GM19043 (cell line): Measurements from ENCODE around the gene RASA4B.
A peak's percentile ranks its signal among the peaks of the same experiment; 100 is the strongest.
"Not testable (repeated sequence)": the region's sequence is repeated elsewhere in the genome, so short reads cannot be mapped to it uniquely, and the experiment has no call there.

Experiments
- ATAC-seq: cut with Tn5 transposase; IDR thresholded peaks from one replicate; pipeline ENCODE4 v1.9.1; 2021; ENCODE audit warnings: low read depth; ENCODE audit not compliant: unreplicated experiment

Gene RASA4B

DNA sequence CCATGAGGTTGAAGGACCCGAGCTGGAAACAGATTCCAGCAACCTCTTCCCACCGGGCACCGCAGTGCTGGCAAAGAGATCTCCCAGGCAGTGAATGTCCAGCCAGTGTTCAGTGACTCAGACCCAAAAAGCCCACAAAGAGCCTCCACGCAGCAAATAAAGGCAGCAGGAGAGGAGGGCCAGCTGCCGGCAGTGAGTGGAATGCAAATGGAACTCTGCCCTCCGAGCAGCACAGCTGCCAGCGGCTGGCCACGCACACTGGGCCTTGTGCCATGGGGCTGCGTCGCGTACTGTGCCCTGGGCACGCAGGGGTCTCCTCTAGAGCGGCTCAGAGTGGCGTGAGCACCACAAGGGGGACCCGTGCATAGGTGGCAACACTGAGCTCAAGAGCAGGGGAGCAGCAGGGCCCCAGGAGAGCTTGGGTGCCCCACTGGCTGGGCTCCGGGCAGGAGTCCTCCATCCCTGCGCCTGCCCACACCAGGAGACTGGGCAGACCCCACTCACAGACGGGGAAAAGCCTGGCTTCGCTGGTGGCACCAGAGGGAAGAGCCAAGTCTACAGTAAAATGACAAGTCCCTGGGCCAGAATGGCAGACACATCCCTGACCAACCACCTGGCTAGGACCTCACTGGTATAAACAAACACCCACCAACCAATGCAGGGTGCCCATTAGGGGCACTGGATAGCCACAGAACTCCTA lies 42.7 kb downstream of the RASA4B start:
- not testable (repeated sequence) for ATAC-seq

- not testable (repeated sequence) for ATAC-seq
Observed at GRCh38 chr7:102474116-102474515, 43.5 kb downstream of the RASA4B start.

GRCh38 chr7:102473271-102473991 lies 44.1 kb downstream of the RASA4B start:
- ATAC-seq, result no peak

DNA sequence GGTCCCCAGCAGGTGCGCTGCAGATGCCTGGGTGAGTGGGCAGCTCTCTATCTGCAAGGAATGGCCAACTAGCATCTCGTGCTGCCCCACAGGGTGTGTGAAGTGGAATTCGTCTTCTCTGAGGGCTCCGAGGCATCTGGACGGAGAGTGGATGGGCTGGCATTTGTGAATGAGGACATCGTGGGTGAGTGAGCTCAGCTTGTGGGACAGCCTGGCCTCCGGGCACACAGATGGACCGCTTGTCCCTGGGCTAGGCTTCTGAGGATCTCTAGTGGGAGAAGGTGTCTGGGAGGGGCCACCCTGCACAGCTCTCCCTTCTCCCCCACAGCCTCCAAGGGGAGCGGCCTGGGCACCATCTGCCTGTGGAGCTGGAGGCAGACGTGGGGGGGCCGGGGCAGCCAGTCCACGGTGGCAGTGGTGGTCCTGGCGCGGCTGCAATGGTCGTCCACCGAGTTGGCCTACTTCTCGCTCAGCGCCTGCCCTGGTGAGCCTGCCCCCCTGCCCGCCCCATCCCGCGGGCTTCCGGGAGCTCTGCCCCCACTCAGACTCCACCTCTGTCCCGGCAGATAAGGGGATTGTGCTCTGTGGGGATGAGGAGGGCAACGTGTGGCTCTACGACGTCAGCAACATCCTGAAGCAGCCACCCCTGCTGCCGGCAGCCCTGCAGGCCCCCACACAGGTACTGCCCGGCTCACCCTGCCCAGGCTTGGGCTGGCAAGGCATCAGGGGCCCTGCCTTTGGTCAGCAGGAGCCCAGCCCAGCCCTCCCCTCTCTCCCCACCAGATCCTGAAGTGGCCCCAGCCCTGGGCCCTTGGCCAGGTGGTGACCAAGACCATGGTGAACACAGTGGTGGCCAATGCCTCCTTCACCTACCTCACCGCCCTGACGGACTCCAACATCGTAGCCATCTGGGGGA lies 45.2 kb downstream of the RASA4B start:
- ATAC-seq, result no peak

DNA sequence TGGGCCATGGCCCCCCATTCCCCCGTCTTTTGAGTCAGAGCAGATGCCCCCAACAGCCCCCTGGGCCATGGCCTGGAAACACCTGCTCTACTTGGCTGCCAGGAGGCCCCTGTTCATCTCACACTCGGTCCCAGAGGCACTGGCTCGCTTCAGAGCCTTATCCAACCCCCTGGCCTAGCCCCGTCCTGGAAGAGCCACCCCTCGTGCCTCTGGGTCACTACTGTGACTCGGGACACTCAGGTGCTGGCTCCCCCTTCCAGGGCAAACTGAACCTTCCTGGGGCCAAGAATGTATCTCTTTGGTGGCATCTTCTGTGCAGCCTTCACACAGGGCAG lies 45.8 kb downstream of the RASA4B start:
- no peak for ATAC-seq

GRCh38 chr7:102469972-102470825 lies 47.4 kb downstream of the RASA4B start:
- ATAC-seq, result no peak

DNA sequence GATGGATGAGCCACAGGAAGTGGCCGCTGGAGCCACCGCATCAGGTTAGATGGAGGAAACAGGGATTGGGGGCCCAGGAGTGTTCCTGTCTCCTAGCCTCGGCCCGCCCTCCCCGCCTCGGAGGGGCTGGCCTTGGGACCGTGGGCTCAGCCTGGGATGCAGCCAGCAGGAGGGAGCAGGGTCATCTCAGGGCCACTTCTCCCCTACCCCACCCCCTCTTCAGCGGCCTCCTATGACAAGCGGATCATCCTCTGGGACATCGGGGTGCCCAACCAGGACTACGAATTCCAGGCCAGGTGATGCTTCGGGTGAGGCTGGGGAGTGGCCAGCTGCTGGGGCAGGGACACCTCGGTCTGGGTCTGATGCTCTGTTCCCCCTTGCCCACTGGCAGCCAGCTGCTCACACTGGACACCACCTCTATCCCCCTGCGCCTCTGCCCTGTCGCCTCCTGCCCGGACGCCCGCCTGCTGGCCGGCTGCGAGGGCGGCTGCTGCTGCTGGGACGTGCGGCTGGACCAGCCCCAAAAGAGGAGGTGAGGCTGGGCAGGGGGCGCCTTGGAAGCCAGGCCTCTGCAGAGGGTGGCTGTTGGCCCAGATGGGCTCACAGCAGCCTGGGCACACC lies 48.1 kb downstream of the RASA4B start:
- no peak for ATAC-seq

GRCh38 chr7:102468478-102469350 lies 48.9 kb downstream of the RASA4B start:
- ATAC-seq, result no peak

DNA sequence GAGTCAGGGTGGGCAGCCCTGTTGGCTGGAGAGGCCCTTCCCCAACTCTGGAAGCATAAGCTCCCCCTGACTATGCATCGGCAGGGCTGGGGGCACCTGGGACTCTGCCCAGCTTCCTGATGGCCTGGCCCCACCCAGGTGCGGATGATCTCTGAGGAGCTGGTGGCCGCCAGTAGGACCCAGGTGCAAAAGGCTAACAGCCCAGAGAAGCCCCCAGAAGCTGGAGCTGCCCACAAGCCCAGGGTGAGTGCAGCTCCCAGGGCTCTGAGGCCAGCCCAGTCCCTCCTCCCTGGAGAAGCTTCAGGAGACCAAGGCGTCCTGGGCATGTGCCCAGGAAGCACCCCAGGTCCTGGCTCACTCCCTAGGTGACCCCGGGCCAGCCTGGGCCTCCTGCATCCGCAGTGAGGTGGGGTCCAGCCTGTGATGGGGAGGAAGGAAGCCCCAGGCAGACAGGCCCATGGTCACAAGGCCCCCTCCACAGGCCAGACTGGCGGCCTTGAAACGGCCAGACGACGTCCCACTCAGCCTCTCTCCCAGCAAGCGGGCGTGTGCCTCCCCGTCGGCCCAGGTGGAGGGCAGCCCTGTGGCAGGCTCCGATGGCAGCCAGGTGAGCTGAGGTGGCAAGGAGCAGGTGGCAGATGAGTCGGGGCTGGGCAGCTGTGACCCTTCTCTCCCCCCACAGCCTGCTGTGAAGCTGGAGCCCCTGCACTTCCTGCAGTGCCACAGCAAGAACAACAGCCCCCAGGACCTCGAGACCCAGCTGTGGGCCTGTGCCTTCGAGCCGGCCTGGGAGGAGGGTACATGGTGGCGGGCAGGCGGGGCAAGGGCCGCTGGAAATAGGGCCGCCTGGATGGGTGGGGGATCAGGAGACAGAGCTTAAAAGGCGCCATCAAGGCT lies 49.7 kb downstream of the RASA4B start:
- ATAC-seq, result no peak

GRCh38 chr7:102466097-102466496 lies 51.5 kb downstream of the RASA4B start:
- ATAC-seq, result no peak

DNA sequence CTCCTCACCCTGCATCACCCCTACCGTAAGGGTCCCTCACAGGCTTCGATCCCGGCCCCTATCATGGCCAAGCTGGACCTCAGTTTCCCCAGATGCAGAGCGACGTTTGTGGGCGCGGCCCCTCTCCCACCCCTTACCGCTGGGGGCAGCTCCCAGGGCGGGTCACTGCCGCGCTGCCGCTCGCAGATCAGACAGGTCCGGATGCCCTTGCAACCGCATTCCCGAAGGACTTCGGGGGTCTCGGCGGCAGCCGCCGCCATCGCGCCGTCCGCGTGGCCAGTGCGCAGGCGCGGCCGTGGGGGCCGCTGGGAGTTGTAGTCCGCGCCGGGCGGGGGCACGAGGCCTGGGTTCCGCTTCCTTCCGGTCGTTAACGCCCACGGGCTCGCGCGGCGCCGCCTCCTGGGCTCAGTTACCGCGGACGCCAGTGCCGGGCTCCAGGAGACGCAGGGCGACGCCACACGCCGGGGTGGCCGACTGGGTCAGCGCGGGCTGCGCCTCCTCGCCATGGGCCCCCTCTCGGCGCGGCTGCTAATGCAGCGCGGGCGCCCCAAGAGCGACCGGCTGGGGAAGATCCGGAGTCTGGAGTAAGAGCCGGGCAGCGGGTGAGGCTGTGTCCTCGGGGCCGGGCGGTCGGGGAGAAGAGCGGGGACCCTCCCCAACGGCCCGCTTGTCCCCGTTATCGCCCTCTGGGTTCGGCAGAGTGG lies 52.8 kb downstream of the RASA4B start, which contains the start of the genes ALKBH4 and LRWD1:
TSS of gene ALKBH4 (minus strand) at position 287 of the 704 bp plus-strand sequence. CDS start at position 260, 27 bp downstream.
TSS of gene LRWD1 (plus strand) at position 408 of the 704 bp plus-strand sequence. CDS start at position 505, 97 bp downstream.
- peak; percentile 63 for ATAC-seq

DNA sequence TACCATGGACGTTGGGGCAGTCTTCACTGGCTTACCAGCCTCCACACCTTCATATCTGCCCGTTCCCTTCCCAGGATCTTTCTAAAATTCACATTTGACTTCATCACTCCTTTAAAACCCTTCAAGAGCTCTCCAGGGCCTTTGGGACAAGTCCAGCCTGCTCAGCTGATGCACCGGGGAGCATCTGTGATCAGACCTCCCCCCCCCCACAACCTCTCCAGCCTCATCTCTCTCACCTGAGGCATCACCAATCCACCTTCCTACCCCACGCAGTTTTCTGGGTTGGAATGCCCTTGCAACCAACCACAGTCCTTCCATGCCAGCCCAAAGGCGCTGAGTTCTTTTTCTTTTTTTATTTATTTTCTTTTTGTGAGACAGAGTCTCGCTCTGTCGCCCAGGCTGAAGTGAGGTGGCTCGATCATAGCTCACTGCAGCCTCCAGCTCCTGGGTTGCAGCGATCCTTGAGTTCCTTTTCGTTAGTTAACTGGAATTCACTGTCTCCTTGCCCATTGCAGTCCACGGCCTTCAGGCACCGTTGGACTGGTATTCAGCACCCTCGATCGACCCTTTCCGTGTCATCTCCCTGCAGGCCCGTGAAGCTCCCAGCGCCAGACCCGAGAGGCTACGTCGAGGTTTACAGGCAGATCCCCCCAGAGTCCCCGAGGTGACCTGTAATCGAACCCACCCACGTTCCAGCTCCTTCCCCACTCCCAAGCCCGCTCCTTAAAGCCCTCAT lies 53.6 kb downstream of the RASA4B start:
- no peak for ATAC-seq

- ATAC-seq, result no peak
Observed at GRCh38 chr7:102460467-102460866, 57.1 kb downstream of the RASA4B start.

- ATAC-seq, result no peak
Observed at GRCh38 chr7:102459221-102459844, 58.2 kb downstream of the RASA4B start.

DNA sequence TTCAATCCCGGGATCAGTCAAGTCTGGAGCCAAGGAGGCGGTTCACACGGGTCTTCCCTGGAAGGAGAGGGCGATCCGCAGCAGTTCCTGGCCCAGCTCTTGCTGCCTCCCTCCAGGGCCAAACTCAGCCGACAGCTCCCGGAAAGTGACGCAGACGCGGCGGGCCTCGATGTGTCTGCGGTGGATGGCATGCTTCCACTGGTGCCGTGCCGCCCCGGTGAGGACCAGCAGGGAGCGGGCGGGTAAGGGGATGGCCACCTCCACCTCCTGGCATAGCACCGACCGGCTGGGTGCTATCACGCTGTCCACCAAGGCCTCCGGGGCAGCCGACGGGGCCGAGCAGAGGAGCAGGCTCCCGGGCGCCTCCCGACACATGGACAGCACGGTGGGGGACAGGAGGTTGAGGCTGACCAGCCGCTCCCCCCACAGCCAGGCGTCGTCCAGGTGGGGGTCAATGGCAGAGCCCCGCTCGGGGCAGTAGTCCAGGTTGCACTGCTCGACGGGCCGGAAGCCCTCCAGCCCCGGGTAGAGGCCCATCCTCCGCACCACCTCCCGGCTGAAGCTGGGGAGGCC lies 60.1 kb downstream of the RASA4B start:
- ATAC-seq, result no peak

GRCh38 chr7:102456327-102456726 lies 61.2 kb downstream of the RASA4B start:
- no peak for ATAC-seq
